OCI-LY7 (cell line): ENCODE measurements around the gene PLXNA3. TPM values are rescaled to one million over a fixed set of nuclear protein-coding genes. Genes with fewer than 3 reads are reported as not detected.

Experiments used
- BruUV-seq: library from RNA; stranded (reverse); fragments of 400-500 nt; replicated peaks from 2 replicates; lab custom pipeline; 2021; lab: Mats Ljungman, UMichigan
- CTCF ChIA-PET: fragments of 300-600 bp; sonication (Branson Sonifier 250); formaldehyde crosslinking; loops from one replicate; lab custom pipeline; 2022; ENCODE audit warnings: antibody characterized with exemption; ENCODE audit not compliant: unreplicated experiment; lab: Charles Lee
- POLR2A ChIA-PET: fragments of 300-600 bp; sonication (Branson Sonifier 250); formaldehyde crosslinking; loops from one replicate; lab custom pipeline; 2022; ENCODE audit warnings: antibody characterized with exemption; lab: Charles Lee
- DNase-seq: peaks from one replicate; pipeline ENCODE4 v3.0.0-alpha.2; 2015; ENCODE audit warnings: low spot score
- H2AFZ ChIP-seq: fragments of 200-600 bp; sonication (generic), shearing (Covaris generic); 2 replicates; pipeline ENCODE4 v1.6.1; 2014; ENCODE audit warnings: mild to moderate bottlenecking, antibody characterized with exemption, low read length, moderate library complexity
- H3K27ac ChIP-seq: fragments of 200-600 bp; sonication (generic); 2 replicates; pipeline ENCODE4 v1.5.1; 2014; ENCODE audit warnings: mixed run types, low read depth, mild to moderate bottlenecking, moderate library complexity, low read length, inconsistent platforms; ENCODE audit not compliant: poor library complexity, severe bottlenecking
- H3K36me3 ChIP-seq: fragments of 200-600 bp; sonication (generic); 2 replicates; pipeline ENCODE4 v1.6.1; 2014; ENCODE audit warnings: mild to moderate bottlenecking, antibody characterized with exemption, low read length, moderate library complexity, mixed read lengths; ENCODE audit not compliant: insufficient read depth
- H3K4me1 ChIP-seq: fragments of 200-600 bp; sonication (generic); 2 replicates; pipeline ENCODE4 v1.5.1; 2014; ENCODE audit warnings: mild to moderate bottlenecking, low read length; ENCODE audit not compliant: insufficient read depth, poor library complexity, severe bottlenecking
- H3K4me2 ChIP-seq: fragments of 200-600 bp; sonication (generic); 2 replicates; pipeline ENCODE4 v1.6.1; 2014; ENCODE audit warnings: mild to moderate bottlenecking, low read length
- H3K4me3 ChIP-seq: fragments of 200-600 bp; sonication (generic); 2 replicates; pipeline ENCODE4 v1.5.1; 2014; ENCODE audit warnings: mild to moderate bottlenecking, low read depth, low read length; ENCODE audit not compliant: poor library complexity, severe bottlenecking
- H3K79me2 ChIP-seq: fragments of 200-600 bp; sonication (generic); 2 replicates; pipeline ENCODE4 v1.6.1; 2016; ENCODE audit warnings: low read depth, mild to moderate bottlenecking, low read length, moderate library complexity, mixed read lengths; ENCODE audit not compliant: insufficient read depth
- H3K9me2 ChIP-seq: fragments of 200-600 bp; sonication (generic); 2 replicates; pipeline ENCODE4 v1.6.1; 2016; ENCODE audit warnings: mild to moderate bottlenecking, low read length, mixed read lengths; ENCODE audit not compliant: insufficient read depth
- H3K9me3 ChIP-seq: fragments of 200-600 bp; sonication (generic); 2 replicates; pipeline ENCODE4 v1.6.1; 2014; ENCODE audit warnings: mild to moderate bottlenecking, mixed run types, low read length, mixed read lengths
- H4K20me1 ChIP-seq: fragments of 200-600 bp; sonication (generic); 2 replicates; pipeline ENCODE4 v1.6.1; 2014; ENCODE audit warnings: mild to moderate bottlenecking, antibody characterized with exemption, low read length, moderate library complexity, mixed read lengths; ENCODE audit not compliant: insufficient read depth
- EZH2phosphoT487 ChIP-seq: fragments of 200-600 bp; sonication (generic); IDR thresholded peaks from 2 replicates; pipeline ENCODE4 v1.6.1; 2018; ENCODE audit warnings: low read depth, borderline replicate concordance, mild to moderate bottlenecking, mixed run types, antibody characterized with exemption, low read length, moderate library complexity, mixed read lengths
- intact Hi-C: fragments of 100-400 bp; cut with micrococcal nuclease; formaldehyde crosslinking; loops from one replicate; pipeline ENCODE4 v1.10.0; 2022; ENCODE audit not compliant: unreplicated experiment
- total RNA-seq, 2 experiments: library from RNA; depleted of rRNA in 1 of 2; stranded (reverse); fragments of >200 nt in 1 of 2; shearing (Covaris generic) in 1 of 2; gene quantifications; 2 replicates each; pipeline ENCODE4 v1.2.3, GENCODE V29; 2014 to 2022
- TF ChIP-seq, protein P1 (sequence below): fragments of 200-600 bp; sonication (generic); conservative IDR thresholded peaks from 2 replicates; pipeline ENCODE4 v1.5.1; 2014; ENCODE audit warnings: mild to moderate bottlenecking, antibody characterized with exemption, low read length, moderate library complexity, mixed read lengths

The PLXNA3 gene
- total RNA-seq, 2 experiments from 2014 or later, result 5.6 to 8.0 TPM

DNA sequence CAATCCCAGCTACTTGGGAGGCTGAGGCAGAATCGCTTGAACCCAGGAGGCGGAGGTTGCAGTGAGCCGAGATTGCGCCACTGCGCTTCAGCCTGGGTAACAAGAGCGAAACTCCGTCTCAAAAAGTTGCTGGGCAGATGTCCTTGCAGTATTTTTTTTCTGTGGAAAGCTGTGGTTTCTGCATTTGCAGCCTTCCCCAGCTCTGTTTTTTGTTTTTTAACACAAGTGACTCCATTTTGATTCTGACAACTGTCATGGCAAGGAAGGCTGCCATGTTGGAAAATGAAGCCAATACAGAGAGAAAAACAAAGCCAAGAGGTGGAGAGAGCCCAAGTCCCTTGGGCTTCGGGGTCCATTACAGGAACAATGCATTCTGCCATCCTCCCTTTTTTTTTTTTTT is 44.0 kb downstream of the PLXNA3 start:
- no peak overlapping the region for H2AFZ ChIP-seq
- POLR2A ChIA-PET, result interaction anchor here (0.7 to 0.9 kb wide), 3 partner anchors 11 to 75 kb away, joined by 4 to 8 read pairs (median 4); partner anchors contain the start of gene SLC10A3
- no peaks in the 10 kb centered on the region for H3K79me2 ChIP-seq
- no peaks in the 10 kb centered on the region for H4K20me1 ChIP-seq
- H3K27ac ChIP-seq, result no peak overlapping the region
- H3K4me2 ChIP-seq, result no peak overlapping the region
- no peak for TF ChIP-seq EZH2phosphoT487
- no peaks in the 10 kb centered on the region for H3K9me2 ChIP-seq
- H3K36me3 ChIP-seq, result no peaks in the 10 kb centered on the region
- no TSS peak for BruUV-seq
- intact Hi-C loops, result no loop called here
- H3K9me3 ChIP-seq, result no peaks in the 10 kb centered on the region
- CTCF ChIA-PET, result no interaction called here
- no peak overlapping the region for H3K4me3 ChIP-seq
- no peaks in the 10 kb centered on the region for H3K4me1 ChIP-seq
- no peak for DNase-seq

DNA sequence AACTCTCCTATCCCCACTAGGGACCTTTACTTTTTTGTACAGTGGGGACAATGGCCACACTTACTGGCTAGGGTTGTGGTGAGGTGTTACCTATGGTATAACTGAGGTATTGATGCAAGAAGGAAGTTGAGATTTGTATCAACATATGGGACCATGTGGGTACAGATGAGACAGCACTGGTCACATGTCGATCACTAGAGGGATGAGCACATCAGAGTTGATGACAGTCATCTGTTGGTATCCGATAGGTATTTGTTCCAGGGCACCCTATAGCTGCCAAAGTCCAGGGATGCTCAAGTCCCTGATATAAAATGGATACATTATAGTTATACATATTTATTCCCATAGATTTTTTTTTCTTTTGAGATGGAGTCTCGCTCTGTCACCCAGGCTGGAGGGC is 44.9 kb downstream of the PLXNA3 start:
- ChIA-PET POLR2A (interaction anchor here (0.9 kb wide), 1 partner anchor 12 kb away, joined by 4 read pairs; the partner anchor contains the start of gene SLC10A3), CTCF (no interaction called here)
- H2AFZ ChIP-seq, result no peak overlapping the region
- H3K4me3 ChIP-seq, result no peak overlapping the region
- H3K9me2 ChIP-seq, result no peaks in the 10 kb centered on the region
- no peaks in the 10 kb centered on the region for H4K20me1 ChIP-seq
- intact Hi-C loops, result no loop called here
- no peak for DNase-seq
- no peaks in the 10 kb centered on the region for H3K9me3 ChIP-seq
- H3K79me2 ChIP-seq, result no peaks in the 10 kb centered on the region
- no peak overlapping the region for H3K27ac ChIP-seq
- no TSS peak for BruUV-seq
- no peak overlapping the region for H3K4me2 ChIP-seq
- no peak for TF ChIP-seq EZH2phosphoT487
- TF ChIP-seq, protein P1, sequence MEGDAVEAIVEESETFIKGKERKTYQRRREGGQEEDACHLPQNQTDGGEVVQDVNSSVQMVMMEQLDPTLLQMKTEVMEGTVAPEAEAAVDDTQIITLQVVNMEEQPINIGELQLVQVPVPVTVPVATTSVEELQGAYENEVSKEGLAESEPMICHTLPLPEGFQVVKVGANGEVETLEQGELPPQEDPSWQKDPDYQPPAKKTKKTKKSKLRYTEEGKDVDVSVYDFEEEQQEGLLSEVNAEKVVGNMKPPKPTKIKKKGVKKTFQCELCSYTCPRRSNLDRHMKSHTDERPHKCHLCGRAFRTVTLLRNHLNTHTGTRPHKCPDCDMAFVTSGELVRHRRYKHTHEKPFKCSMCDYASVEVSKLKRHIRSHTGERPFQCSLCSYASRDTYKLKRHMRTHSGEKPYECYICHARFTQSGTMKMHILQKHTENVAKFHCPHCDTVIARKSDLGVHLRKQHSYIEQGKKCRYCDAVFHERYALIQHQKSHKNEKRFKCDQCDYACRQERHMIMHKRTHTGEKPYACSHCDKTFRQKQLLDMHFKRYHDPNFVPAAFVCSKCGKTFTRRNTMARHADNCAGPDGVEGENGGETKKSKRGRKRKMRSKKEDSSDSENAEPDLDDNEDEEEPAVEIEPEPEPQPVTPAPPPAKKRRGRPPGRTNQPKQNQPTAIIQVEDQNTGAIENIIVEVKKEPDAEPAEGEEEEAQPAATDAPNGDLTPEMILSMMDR, result no peak
- H3K36me3 ChIP-seq, result no peaks in the 10 kb centered on the region
- no peaks in the 10 kb centered on the region for H3K4me1 ChIP-seq

DNA sequence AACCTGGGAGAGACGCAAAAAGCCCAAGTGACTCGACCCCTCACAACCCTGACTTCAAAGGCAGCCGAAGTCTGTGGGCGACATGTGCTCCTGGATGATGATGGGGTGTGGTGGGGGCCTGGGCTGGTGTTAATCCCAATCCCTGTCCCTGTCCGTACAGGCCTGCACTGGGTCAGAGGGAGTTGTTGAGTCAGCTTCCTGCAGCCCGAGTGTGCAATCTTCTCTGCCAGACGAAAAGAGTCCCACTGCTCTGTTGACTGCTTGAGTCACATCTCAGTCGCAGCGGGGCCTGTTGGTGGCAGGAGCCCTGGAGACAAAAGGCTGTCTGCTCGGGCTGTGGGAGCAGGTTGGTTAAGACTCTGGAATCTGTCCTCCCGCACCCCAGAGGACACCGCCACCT is 47.7 kb downstream of the PLXNA3 start:
- no peak overlapping the region for H2AFZ ChIP-seq
- H3K27ac ChIP-seq, result no peak overlapping the region
- H4K20me1 ChIP-seq, result no peaks in the 10 kb centered on the region
- H3K79me2 ChIP-seq, result no peaks in the 10 kb centered on the region
- H3K36me3 ChIP-seq, result peaks cover 9% of the 10 kb centered on the region
- H3K4me3 ChIP-seq, result no peak overlapping the region
- H3K9me2 ChIP-seq, result no peaks in the 10 kb centered on the region
- CTCF ChIA-PET, result no interaction called here
- intact Hi-C loops, result no loop called here
- no peaks in the 10 kb centered on the region for H3K4me1 ChIP-seq
- no peaks in the 10 kb centered on the region for H3K9me3 ChIP-seq
- no TSS peak for BruUV-seq
- POLR2A ChIA-PET, result no interaction called here
- TF ChIP-seq, protein P1, result no peak
- no peak overlapping the region for H3K4me2 ChIP-seq
- DNase-seq, result no peak
